Mammary epithelial cell (primary cell): ENCODE data around the gene PPP1R9B.

Source experiments
- CTCF ChIP-seq, 2 donors: IDR thresholded peaks in 1 of 2; conservative IDR thresholded peaks in 1 of 2; 2 replicates each; pipeline ENCODE4 v1.5.1; 2011 to 2012; ENCODE audit warnings: inconsistent platforms in 2 of 2, low read length in 2 of 2, mild to moderate bottlenecking in 2 of 2, control low read depth in 1 of 2, low read depth in 1 of 2; ENCODE audit not compliant: insufficient read depth in 1 of 2; ENCODE audit errors: extremely low read depth in 1 of 2
- EZH2 ChIP-seq: IDR thresholded peaks from 2 replicates; pipeline ENCODE4 v1.6.1; 2012; ENCODE audit warnings: low read length, inconsistent platforms, borderline replicate concordance

- TF ChIP-seq CTCF (conservative IDR thresholded peaks at IDR 0.05 in 1 of 2, IDR thresholded peaks at IDR 0.05 in 1 of 2; ENCODE audit: extremely low read depth in 1 of 2, insufficient read depth in 1 of 2, low read depth in 1 of 2, low read length in 2 of 2) (peak; percentile 84 to 96), EZH2 (no peak)
Measured at GRCh38 chr17:50161023-50161910, 10.8 kb upstream of the PPP1R9B start.
